Stimulated activated CD8-positive, alpha-beta memory T cell treated with anti-CD3 and anti-CD28 coated beads, Interleukin-7, amount 100 ng/mL, for 1 hour (primary cell): ENCODE measurements around the gene ATF6.

Experiments
- DNase-seq, 2 donors: peaks; one replicate each; pipeline ENCODE4 v3.0.0-alpha.2; 2020; ENCODE audit warnings: low read depth in 2 of 2

ATF6 gene

DNA sequence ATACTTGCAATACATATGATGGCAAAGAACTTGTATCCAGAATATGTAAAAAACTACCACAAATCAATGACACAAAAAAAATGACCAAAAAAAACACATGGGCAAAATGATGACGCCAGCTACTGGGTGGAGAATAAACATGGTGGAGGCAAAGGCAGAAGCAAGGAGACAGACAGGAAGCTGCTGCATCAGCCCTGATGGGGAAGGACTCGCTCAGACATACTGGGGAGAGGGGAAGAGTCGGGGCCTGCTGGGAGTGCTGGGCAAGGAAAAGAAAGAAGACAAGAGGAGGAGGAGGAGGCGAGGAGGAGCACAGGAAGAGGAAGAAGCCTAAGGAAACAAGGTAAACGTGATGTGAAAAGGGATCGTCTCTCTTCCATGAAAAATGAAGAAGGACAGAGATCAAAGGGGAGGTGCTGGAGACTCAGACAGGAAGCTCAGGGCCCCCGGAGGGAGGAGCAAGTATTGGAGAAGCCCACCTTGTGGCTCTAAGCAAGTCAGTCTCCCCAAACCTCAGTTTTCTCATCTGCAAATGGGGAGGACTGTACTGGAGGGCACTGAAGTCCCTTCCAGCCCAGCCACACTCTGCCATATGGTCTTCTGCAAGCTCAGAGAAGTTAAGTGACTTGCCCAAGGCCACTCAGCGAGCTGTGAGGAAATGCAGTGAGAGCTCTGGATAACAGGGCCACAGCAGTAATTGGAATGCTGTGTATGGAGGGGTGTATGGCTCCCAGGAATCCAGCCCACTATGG is 233.4 kb downstream of the ATF6 start:
- no peak for DNase-seq

GRCh38 chr1:162000053-162000420 is 233.9 kb downstream of the ATF6 start:
- DNase-seq, result no peak

DNA sequence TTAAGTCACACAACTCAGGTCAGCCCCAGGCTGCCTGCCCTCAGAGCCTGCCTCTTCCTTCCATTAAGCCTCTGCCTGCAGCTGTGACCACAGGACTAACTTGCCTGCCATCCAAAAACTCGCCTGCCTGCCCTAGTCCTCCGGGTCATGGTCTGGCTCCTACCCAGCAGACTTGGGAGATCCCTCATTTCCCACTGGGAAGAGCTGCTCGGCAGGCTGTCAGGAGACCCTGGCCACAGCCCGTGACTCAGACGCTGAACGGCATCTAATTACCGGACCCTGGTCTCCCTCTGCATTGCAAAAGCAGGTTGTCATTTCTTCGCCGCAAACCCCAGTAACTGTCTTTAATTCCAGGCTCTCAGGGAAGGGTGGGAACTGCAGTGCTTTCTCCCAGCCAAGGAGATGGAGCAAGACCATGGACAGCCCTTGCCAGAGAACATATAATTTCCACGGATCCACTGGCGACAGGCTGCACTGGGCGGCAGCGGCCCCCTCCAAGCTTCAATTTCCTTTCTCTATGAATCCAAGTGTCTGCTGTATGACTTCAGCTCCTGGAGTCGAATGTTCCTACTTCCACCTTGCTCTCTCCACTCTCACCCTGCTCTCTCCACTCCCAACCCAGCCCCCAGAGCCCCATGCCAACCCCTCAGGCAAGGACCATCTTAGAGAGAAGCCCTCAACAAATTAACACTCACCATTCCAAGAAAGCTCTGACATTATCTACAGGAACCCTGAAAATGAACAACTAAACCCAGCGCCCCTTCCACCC is 237.1 kb downstream of the ATF6 start:
- no peak for DNase-seq

GRCh38 chr1:162003830-162004215 is 237.7 kb downstream of the ATF6 start:
- no peak for DNase-seq

GRCh38 chr1:162004441-162004950 is 238.4 kb downstream of the ATF6 start:
- no peak for DNase-seq

GRCh38 chr1:162006081-162006480 is 240.0 kb downstream of the ATF6 start:
- no peak for DNase-seq

- no peak for DNase-seq
These were observed 241.3 kb downstream of the ATF6 start for GRCh38 chr1:162007466-162007865.

- no peak for DNase-seq
These were observed 242.7 kb downstream of the ATF6 start for GRCh38 chr1:162008799-162009198.

DNA sequence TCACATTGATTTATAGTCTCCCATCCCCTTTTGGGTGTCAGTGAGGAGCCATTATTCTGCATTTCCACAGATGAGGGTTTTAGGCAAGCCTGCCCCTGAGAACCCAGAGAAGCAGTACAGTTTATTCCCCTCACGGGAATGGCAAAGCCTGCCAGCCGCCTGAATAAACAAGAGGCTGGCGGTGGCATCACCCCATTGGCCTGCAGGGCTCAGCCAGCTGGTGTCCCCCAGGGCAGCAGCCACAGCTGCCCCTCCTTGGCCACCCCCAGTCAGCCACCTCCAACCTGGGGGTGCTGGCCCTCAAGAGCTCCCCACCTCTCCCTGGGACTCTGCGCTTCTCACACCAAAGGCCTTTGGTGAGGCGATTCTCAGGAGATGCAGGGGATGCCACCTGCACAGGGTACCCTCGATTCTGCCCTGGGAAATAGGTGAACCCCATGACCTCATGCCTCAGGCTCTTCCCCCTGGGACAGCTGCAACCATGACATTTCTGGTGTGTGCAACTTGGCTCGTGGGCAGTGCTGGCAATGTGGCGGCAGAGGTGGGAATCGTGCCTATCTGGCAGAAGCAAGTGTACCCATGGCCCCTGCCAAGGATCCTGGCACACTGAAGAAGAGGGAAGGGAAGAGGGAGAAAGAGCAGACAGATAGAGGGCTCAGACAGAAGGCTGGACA is 243.5 kb downstream of the ATF6 start:
- no peak for DNase-seq

DNA sequence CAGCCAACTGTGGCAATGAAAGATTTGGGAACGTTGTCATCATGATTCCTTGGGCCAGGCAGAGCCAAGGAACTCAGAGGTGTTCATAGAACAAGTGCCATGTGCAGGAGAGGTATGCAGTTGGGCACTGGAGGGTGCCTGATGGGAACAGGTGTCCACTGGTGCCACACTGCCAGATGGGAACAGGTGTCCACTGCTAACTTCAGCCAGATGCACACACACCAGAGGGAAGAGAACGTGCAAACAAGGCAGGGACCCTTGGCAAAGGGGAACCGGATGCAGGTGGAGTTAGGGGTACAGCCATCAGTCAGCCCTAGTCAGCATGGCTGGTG is 244.0 kb downstream of the ATF6 start:
- no peak for DNase-seq

- no peak for DNase-seq
These were observed 245.4 kb downstream of the ATF6 start for GRCh38 chr1:162011337-162012012.

DNA sequence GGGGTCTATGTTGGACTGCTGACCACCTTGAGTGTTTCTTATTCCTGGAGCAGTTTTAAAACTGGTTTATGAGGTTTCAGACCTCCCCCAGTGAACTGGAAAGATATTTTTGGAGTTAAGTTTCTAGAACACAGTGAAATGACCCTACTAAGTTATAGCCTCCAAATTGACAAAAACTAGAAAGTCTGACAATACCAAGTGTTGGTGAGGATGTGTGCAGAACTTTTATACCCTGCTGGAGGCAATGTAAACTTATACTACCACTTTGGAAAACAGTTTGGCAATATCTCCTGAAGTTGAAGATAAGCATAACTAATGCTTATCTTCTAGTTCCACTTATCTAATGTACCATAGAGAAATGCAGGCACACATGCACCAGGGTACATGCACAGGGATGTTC is 247.2 kb downstream of the ATF6 start:
- DNase-seq, result no peak
